Measurements from ENCODE around the gene KCNH4. TPM values are rescaled to one million over a fixed set of nuclear protein-coding genes. Genes with fewer than 3 reads are reported as not detected.

The KCNH4 gene
- total RNA-seq, 1 experiment from 2014 or later, result not detected

DNA sequence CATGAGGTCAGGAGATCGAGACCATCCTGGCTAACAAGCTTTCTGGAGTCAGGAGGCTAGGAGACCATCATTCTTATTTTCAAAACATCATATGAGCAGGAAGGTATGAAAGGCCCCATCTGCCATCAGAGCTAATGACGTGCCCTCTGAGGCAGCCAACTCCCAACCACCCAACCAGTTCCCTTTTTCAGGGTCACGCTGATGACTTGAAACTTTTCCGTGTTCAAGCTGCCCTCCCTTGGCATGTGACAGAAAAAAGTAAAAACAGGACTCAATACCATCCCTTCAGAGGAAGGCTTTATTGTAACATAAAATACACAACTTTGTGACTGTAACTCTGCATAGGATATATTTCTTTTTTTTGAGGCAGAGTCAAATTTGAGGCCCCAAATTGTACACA lies 18.0 kb upstream of the KCNH4 start:
- POLR2A ChIA-PET, result no interaction called here
- no peak for ATAC-seq
- no TSS peak for BruUV-seq (replicated peaks)

DNA sequence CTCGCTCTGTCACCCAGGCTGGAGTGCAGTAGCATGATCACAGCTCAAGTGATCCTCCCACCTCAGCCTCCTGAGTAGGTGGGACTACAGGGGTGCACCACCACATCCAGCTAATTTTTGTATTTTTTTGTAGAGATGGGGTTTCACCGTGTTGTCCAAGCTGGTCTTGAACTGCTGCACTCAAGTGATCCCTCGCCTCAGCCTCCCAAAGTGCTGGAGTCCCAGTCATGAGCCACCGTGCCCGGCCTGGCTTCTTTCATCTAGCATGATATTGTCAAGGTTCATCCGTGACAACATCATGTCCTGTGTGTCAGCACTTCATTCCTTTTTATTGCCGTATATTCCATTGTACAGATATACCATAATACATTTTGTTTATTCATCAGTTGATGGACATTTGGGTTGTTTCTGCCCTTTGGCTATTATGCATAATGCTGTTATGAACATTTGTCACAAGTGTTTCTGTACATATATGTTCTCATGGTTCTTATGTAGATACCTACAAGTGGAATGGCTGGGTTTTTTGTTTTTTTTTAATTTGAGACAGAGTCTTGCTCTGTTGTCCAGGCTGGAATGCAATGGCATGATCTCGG lies 16.7 kb upstream of the KCNH4 start:
- DNase-seq (ENCODE audit: low read depth, low spot score) (no peak), ATAC-seq (no peak)
- POLR2A ChIA-PET, result no interaction called here
- Histone ChIP-seq H3K9ac (ENCODE audit: low read length) (no peak overlapping the region), H2AFZ (ENCODE audit: low read depth, low read length, poor library complexity, severe bottlenecking) (no peak overlapping the region), H3K9me2 (ENCODE audit: insufficient read depth) (no peaks in the 10 kb centered on the region), H3K27me3 (ENCODE audit: insufficient read depth, low read length) (no peaks in the 10 kb centered on the region), H3K27ac (ENCODE audit: low read depth, low read length) (no peak overlapping the region), H3K9me3 (ENCODE audit: control insufficient read depth in 1 of 2, insufficient read depth in 1 of 2, low read depth in 1 of 2, low read length in 2 of 2) (no peaks in the 10 kb centered on the region), H3K4me1 (ENCODE audit: control insufficient read depth in 1 of 2, insufficient read depth in 2 of 2, low read length in 2 of 2) (peaks cover 8 to 15% of the 10 kb centered on the region in 2 experiments; a peak in 3 of 4 replicates), H3K36me3 (ENCODE audit: control insufficient read depth in 1 of 2, insufficient read depth in 2 of 2, low read length in 2 of 2) (no peaks in the 10 kb centered on the region), H3K79me2 (ENCODE audit: insufficient read depth, low read length) (no peaks in the 10 kb centered on the region), H4K20me1 (ENCODE audit: insufficient read depth) (no peaks in the 10 kb centered on the region), H3K4me3 (replicated peaks in 1 of 2; ENCODE audit: low read depth in 1 of 2, low read length in 2 of 2) (no peak overlapping the region), H3K4me2 (ENCODE audit: low read length) (no peak overlapping the region)
- RAD21 ChIA-PET (ENCODE audit: low non-redundant PET in 1 of 2, low total read pairs in 2 of 2, uncharacterized antibody in 2 of 2, unreplicated experiment in 2 of 2), result no interaction called here
- TF ChIP-seq, protein P1, sequence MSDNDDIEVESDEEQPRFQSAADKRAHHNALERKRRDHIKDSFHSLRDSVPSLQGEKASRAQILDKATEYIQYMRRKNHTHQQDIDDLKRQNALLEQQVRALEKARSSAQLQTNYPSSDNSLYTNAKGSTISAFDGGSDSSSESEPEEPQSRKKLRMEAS (IDR thresholded peaks at IDR 0.05), result no peak
- TF ChIP-seq TCF7L2 (IDR thresholded peaks at IDR 0.05; ENCODE audit: borderline replicate concordance, extremely low read depth, insufficient read depth, insufficient read length), result no peak
- no peak for TF ChIP-seq CBX3 (IDR thresholded peaks at IDR 0.05; ENCODE audit: low read depth)
- TF ChIP-seq, protein P2, sequence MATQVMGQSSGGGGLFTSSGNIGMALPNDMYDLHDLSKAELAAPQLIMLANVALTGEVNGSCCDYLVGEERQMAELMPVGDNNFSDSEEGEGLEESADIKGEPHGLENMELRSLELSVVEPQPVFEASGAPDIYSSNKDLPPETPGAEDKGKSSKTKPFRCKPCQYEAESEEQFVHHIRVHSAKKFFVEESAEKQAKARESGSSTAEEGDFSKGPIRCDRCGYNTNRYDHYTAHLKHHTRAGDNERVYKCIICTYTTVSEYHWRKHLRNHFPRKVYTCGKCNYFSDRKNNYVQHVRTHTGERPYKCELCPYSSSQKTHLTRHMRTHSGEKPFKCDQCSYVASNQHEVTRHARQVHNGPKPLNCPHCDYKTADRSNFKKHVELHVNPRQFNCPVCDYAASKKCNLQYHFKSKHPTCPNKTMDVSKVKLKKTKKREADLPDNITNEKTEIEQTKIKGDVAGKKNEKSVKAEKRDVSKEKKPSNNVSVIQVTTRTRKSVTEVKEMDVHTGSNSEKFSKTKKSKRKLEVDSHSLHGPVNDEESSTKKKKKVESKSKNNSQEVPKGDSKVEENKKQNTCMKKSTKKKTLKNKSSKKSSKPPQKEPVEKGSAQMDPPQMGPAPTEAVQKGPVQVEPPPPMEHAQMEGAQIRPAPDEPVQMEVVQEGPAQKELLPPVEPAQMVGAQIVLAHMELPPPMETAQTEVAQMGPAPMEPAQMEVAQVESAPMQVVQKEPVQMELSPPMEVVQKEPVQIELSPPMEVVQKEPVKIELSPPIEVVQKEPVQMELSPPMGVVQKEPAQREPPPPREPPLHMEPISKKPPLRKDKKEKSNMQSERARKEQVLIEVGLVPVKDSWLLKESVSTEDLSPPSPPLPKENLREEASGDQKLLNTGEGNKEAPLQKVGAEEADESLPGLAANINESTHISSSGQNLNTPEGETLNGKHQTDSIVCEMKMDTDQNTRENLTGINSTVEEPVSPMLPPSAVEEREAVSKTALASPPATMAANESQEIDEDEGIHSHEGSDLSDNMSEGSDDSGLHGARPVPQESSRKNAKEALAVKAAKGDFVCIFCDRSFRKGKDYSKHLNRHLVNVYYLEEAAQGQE (IDR thresholded peaks at IDR 0.05; ENCODE audit: low read depth), result no peak
- TF ChIP-seq POLR2AphosphoS5 (IDR thresholded peaks at IDR 0.05; ENCODE audit: low read depth, low read length), result no peak
- no peak for TF ChIP-seq POLR2A (IDR thresholded peaks at IDR 0.05; ENCODE audit: borderline replicate concordance, extremely low read depth, insufficient read depth, insufficient read length)
- TF ChIP-seq ZNF274 (IDR thresholded peaks at IDR 0.05; ENCODE audit: low read depth, low read length), result no peak
- no peak for TF ChIP-seq EZH2phosphoT487 (IDR thresholded peaks at IDR 0.05; ENCODE audit: borderline replicate concordance)
- no peak for TF ChIP-seq JUND (IDR thresholded peaks at IDR 0.05)
- TF ChIP-seq EZH2 (IDR thresholded peaks at IDR 0.05), result no peak
- intact Hi-C loops (cut with micrococcal nuclease), result no loop called here
- CTCF ChIA-PET, result interaction anchor here (2.0 kb wide), 1 partner anchor 24 kb away, joined by 6 read pairs; no protein-coding TSS in a partner anchor
- no TSS peak for BruUV-seq (replicated peaks)

More for the DNA sequence above, 18.0 kb upstream of the KCNH4 start:
- H3K9me3 ChIP-seq (ENCODE audit: control insufficient read depth in 1 of 2, insufficient read depth in 1 of 2, low read depth in 1 of 2, low read length in 2 of 2), result no peaks in the 10 kb centered on the region
- no peaks in the 10 kb centered on the region for H3K27me3 ChIP-seq (ENCODE audit: insufficient read depth, low read length)
- H3K27ac ChIP-seq (ENCODE audit: low read depth, low read length), result no peak overlapping the region
- H3K9me2 ChIP-seq (ENCODE audit: insufficient read depth), result no peaks in the 10 kb centered on the region
- intact Hi-C loops (cut with micrococcal nuclease), result no loop called here
- no peak overlapping the region for H3K4me2 ChIP-seq (ENCODE audit: low read length)
- H4K20me1 ChIP-seq (ENCODE audit: insufficient read depth), result no peaks in the 10 kb centered on the region
- CTCF ChIA-PET, result interaction anchor here (2.0 kb wide), 1 partner anchor 23 kb away, joined by 6 read pairs; no protein-coding TSS in a partner anchor
- peaks cover 0 to 5% of the 10 kb centered on the region in 2 experiments; a peak in 1 of 4 replicates for H3K4me1 ChIP-seq (ENCODE audit: control insufficient read depth in 1 of 2, insufficient read depth in 2 of 2, low read length in 2 of 2)
- no peak for DNase-seq (ENCODE audit: low read depth, low spot score)
- no peak overlapping the region for H3K4me3 ChIP-seq (replicated peaks in 1 of 2; ENCODE audit: low read depth in 1 of 2, low read length in 2 of 2)
- H3K9ac ChIP-seq (ENCODE audit: low read length), result no peak overlapping the region
- RAD21 ChIA-PET (ENCODE audit: low non-redundant PET in 1 of 2, low total read pairs in 2 of 2, uncharacterized antibody in 2 of 2, unreplicated experiment in 2 of 2), result no interaction called here
- no peak overlapping the region for H2AFZ ChIP-seq (ENCODE audit: low read depth, low read length, poor library complexity, severe bottlenecking)
- TF ChIP-seq, protein P3, sequence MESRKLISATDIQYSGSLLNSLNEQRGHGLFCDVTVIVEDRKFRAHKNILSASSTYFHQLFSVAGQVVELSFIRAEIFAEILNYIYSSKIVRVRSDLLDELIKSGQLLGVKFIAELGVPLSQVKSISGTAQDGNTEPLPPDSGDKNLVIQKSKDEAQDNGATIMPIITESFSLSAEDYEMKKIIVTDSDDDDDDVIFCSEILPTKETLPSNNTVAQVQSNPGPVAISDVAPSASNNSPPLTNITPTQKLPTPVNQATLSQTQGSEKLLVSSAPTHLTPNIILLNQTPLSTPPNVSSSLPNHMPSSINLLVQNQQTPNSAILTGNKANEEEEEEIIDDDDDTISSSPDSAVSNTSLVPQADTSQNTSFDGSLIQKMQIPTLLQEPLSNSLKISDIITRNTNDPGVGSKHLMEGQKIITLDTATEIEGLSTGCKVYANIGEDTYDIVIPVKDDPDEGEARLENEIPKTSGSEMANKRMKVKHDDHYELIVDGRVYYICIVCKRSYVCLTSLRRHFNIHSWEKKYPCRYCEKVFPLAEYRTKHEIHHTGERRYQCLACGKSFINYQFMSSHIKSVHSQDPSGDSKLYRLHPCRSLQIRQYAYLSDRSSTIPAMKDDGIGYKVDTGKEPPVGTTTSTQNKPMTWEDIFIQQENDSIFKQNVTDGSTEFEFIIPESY (IDR thresholded peaks at IDR 0.05; ENCODE audit: extremely low read depth, insufficient replicate concordance, low read length), result no peak
- no peak for TF ChIP-seq ZNF274 (IDR thresholded peaks at IDR 0.05; ENCODE audit: low read depth, low read length)
- H3K36me3 ChIP-seq (ENCODE audit: control insufficient read depth in 1 of 2, insufficient read depth in 2 of 2, low read length in 2 of 2), result no peaks in the 10 kb centered on the region
- no peaks in the 10 kb centered on the region for H3K79me2 ChIP-seq (ENCODE audit: insufficient read depth, low read length)

Measured in HCT116 (cell line).